Spleen (tissue), 11 donors: ENCODE data around the gene APOL3. TPM values are rescaled to one million over a fixed set of nuclear protein-coding genes. Genes with fewer than 3 reads are reported as not detected.

ENCODE experiments used
- DNase-seq: peaks from one replicate; pipeline ENCODE4 v3.0.0-alpha.2; 2020
- H3K27ac ChIP-seq, 8 donors: fragments of 200-600 bp; sonication (generic) in 7 of 8; 1 replicate in 4 of 8; 2 replicates in 4 of 8; pipeline versions ENCODE4 v1.5.0 to v1.8.0; 2016 to 2021; ENCODE audit warnings: inconsistent platforms in 4 of 8, mild to moderate bottlenecking in 4 of 8, moderate library complexity in 1 of 8
- H3K27me3 ChIP-seq, 7 donors: fragments of 200-600 bp; sonication (generic) in 6 of 7; replicated peaks in 1 of 7; 1 replicate in 4 of 7; 2 replicates in 3 of 7; pipeline versions ENCODE4 v1.5.0 to v1.8.0; 2016 to 2021; ENCODE audit warnings: inconsistent platforms in 3 of 7, mild to moderate bottlenecking in 1 of 7
- H3K36me3 ChIP-seq, 6 donors: fragments of 200-600 bp; sonication (generic) in 5 of 6; 1 replicate in 4 of 6; 2 replicates in 2 of 6; pipeline versions ENCODE4 v1.5.0 to v1.8.0; 2016 to 2021; ENCODE audit warnings: inconsistent platforms in 2 of 6
- H3K4me1 ChIP-seq, 6 donors: fragments of 200-600 bp; sonication (generic) in 5 of 6; 1 replicate in 3 of 6; 2 replicates in 3 of 6; pipeline versions ENCODE4 v1.5.0 to v1.8.0; 2016 to 2021; ENCODE audit warnings: inconsistent platforms in 3 of 6
- H3K4me3 ChIP-seq, 8 donors: fragments of 200-600 bp; sonication (generic) in 7 of 8; 1 replicate in 4 of 8; 2 replicates in 4 of 8; pipeline versions ENCODE4 v1.5.0 to v1.8.0; 2016 to 2021; ENCODE audit warnings: inconsistent platforms in 4 of 8, mild to moderate bottlenecking in 4 of 8, moderate library complexity in 2 of 8
- H3K9me3 ChIP-seq, 8 donors: fragments of 200-600 bp; sonication (generic) in 7 of 8; 1 replicate in 4 of 8; 2 replicates in 4 of 8; pipeline versions ENCODE4 v1.5.0 to v1.8.0; 2016 to 2021; ENCODE audit warnings: inconsistent platforms in 4 of 8
- CTCF ChIP-seq, 11 experiments: fragments of 200-600 bp in 7 of 11; fragments of 450-650 bp in 4 of 11; sonication (generic) in 4 of 11; IDR thresholded peaks in 8 of 11; conservative IDR thresholded peaks in 3 of 11; 1 replicate in 7 of 11; 2 replicates in 4 of 11; pipeline versions ENCODE4 v1.4.0 to v1.8.0; 2016 to 2021; ENCODE audit warnings: antibody characterized with exemption in 11 of 11, inconsistent platforms in 4 of 11, mild to moderate bottlenecking in 1 of 11
- POLR2A ChIP-seq, 3 donors: fragments of 450-650 bp; IDR thresholded peaks; one replicate each; pipeline ENCODE4 v1.5.1; 2017; ENCODE audit warnings: antibody characterized with exemption in 3 of 3, mild to moderate bottlenecking in 1 of 3
- POLR2AphosphoS5 ChIP-seq, 3 donors: sonication (generic); formaldehyde crosslinking; IDR thresholded peaks; one replicate each; pipeline ENCODE4 v1.5.1; 2017; ENCODE audit warnings: antibody characterized with exemption in 3 of 3
- WGBS, 5 donors: extraction: QIAGEN DNeasy Blood & Tissue Kit in 3 of 5; methylation state at CpG; one replicate each; pipeline versions ENCODE4 v1.1.5 to v1.1.7; 2013 to 2018; 5-methylcytosine and 5-hydroxymethylcytosine counted together
- intact Hi-C: fragments of 100-400 bp; cut with DNase I; formaldehyde crosslinking; loops from one replicate; pipeline ENCODE4 v1.15.0; 2023; ENCODE audit warnings: low total_unique reads
- polyA plus RNA-seq, 3 donors: library from polyadenylated mRNA; stranded (reverse); fragments of 200-250 nt; gene quantifications; one replicate each; pipeline ENCODE4 v1.2.1, GENCODE V29; 2013
- total RNA-seq, 7 donors: library from RNA; depleted of rRNA in 3 of 7; stranded (reverse); fragments of >200 nt in 3 of 7; fragmentation: NEBNext Ultra II Directional in 4 of 7; extraction: Animal tissue kit (Norgen Biotek cat#: 25700) in 4 of 7; gene quantifications; one replicate each; pipeline versions ENCODE4 v1.1.0 to v1.2.1, GENCODE V29; 2016 to 2021
- donor health status: healthy with polysubstance abuse.
- donor health status: DM: no; HTN: no; CAD: no; lungs with moderate emphysema.
- donor health status: DM: no; HTN: no; CAD: no.
- donor health status: Bipolar disorder and iron deficiency.
- donor health status: healthy.
- donor health status: DM: no; HTN: no; CAD: no.
- donor health status: DM: yes; HTN: yes; CAD: no.

The APOL3 gene
- total and polyA plus RNA-seq, 10 donors = 32.6 to 146 (median 101) TPM

GRCh38 chr22:36136988-36137387, 23.6 kb downstream of the APOL3 start:
- Histone ChIP-seq H3K27ac (peak overlapping the region in 1 of 8 donors; percentile 51), H3K4me3 (no peak overlapping the region), H3K9me3 (no peaks in the 10 kb centered on the region), H3K36me3 (peaks cover 0 to 30% (median 21%) of the 10 kb centered on the region in 6 donors), H3K27me3 (no peaks in the 10 kb centered on the region), H3K4me1 (peaks cover 0 to 14% (median 6%) of the 10 kb centered on the region in 6 donors)
- WGBS, 5 donors = 78 to 91% (median 86%) methylated on average over 2 of the region's 2 CpGs
- no peak for DNase-seq
- intact Hi-C loops = no loop called here
- TF ChIP-seq CTCF (IDR thresholded peaks at IDR 0.05 in 8 of 11, conservative IDR thresholded peaks at IDR 0.05 in 3 of 11) (no peak), POLR2A (IDR thresholded peaks at IDR 0.05) (no peak), POLR2AphosphoS5 (IDR thresholded peaks at IDR 0.05) (no peak)

- TF ChIP-seq CTCF (IDR thresholded peaks at IDR 0.05 in 8 of 11, conservative IDR thresholded peaks at IDR 0.05 in 3 of 11) = no peak
- no peak for TF ChIP-seq POLR2A (IDR thresholded peaks at IDR 0.05)
- no peak for TF ChIP-seq POLR2AphosphoS5 (IDR thresholded peaks at IDR 0.05)
- intact Hi-C loops = no loop called here
- Histone ChIP-seq H3K27me3 (no peaks in the 10 kb centered on the region), H3K4me3 (no peak overlapping the region), H3K4me1 (peaks cover 0 to 14% (median 6%) of the 10 kb centered on the region in 6 donors), H3K36me3 (peaks cover 0 to 25% (median 16%) of the 10 kb centered on the region in 6 donors), H3K9me3 (no peaks in the 10 kb centered on the region), H3K27ac (peak overlapping the region in 1 of 8 donors; percentile 51)
- WGBS, 5 donors = 81 to 94% (median 88%) methylated on average over 5 of the region's 5 CpGs
- DNase-seq = no peak
Observed at GRCh38 chr22:36136475-36136874, 24.1 kb downstream of the APOL3 start.

- no peak overlapping the region for H3K27ac ChIP-seq
- H3K9me3 ChIP-seq = no peaks in the 10 kb centered on the region
- 83 to 88% (median 87%) methylated on average over 16 of the region's 16 CpGs for WGBS, 5 donors
- H3K4me3 ChIP-seq = no peak overlapping the region
- no peak for DNase-seq
- intact Hi-C loops = no loop called here
- H3K36me3 ChIP-seq = peaks cover 0 to 15% (median 5%) of the 10 kb centered on the region in 6 donors
- TF ChIP-seq POLR2AphosphoS5 (IDR thresholded peaks at IDR 0.05) (peak in 1 of 3 donors; percentile 6), CTCF (IDR thresholded peaks at IDR 0.05 in 8 of 11, conservative IDR thresholded peaks at IDR 0.05 in 3 of 11) (no peak), POLR2A (IDR thresholded peaks at IDR 0.05) (no peak)
- H3K27me3 ChIP-seq = no peaks in the 10 kb centered on the region
- H3K4me1 ChIP-seq = peaks cover 0 to 14% (median 6%) of the 10 kb centered on the region in 6 donors
Observed at GRCh38 chr22:36135306-36135980, 25.1 kb downstream of the APOL3 start.

- TF ChIP-seq CTCF (IDR thresholded peaks at IDR 0.05 in 8 of 11, conservative IDR thresholded peaks at IDR 0.05 in 3 of 11) = no peak
- TF ChIP-seq POLR2A (IDR thresholded peaks at IDR 0.05) = no peak
- no peak for TF ChIP-seq POLR2AphosphoS5 (IDR thresholded peaks at IDR 0.05)
- Histone ChIP-seq H3K27me3 (peaks cover 0 to 5% (median 0%) of the 10 kb centered on the region in 7 donors), H3K4me3 (no peak overlapping the region), H3K9me3 (no peaks in the 10 kb centered on the region), H3K27ac (peak overlapping the region in 2 of 8 donors; percentile 8 to 20), H3K4me1 (peaks cover 0 to 14% (median 6%) of the 10 kb centered on the region in 6 donors), H3K36me3 (peaks cover 0 to 2% (median 0%) of the 10 kb centered on the region in 6 donors)
- DNase-seq = no peak
- intact Hi-C loops = no loop called here
- WGBS, 5 donors = 53 to 57% (median 55%) methylated on average over 8 of the region's 8 CpGs
Observed at GRCh38 chr22:36134182-36134581, 26.4 kb downstream of the APOL3 start.
